CD8-positive, alpha-beta memory T cell (primary cell): ENCODE data around the gene IGSF22. TPM values are rescaled to one million over a fixed set of nuclear protein-coding genes. Genes with fewer than 3 reads are reported as not detected.

Experiments used
- CTCF ChIA-PET: fragments of 350-600 bp; sonication (Branson Sonifier 250); formaldehyde crosslinking; loops from one replicate; lab custom pipeline; 2021; ENCODE audit warnings: antibody characterized with exemption; lab: Charles Lee
- POLR2A ChIA-PET: fragments of 350-600 bp; sonication (Branson Sonifier 250); formaldehyde crosslinking; loops from one replicate; lab custom pipeline; 2021; ENCODE audit warnings: antibody characterized with exemption; lab: Charles Lee
- DNase-seq, 5 donors: peaks; one replicate each; pipeline versions ENCODE4 v3.0.0 to v3.0.0-alpha.2; 2020 to 2022; ENCODE audit warnings: mixed read lengths in 1 of 5
- H3K27ac ChIP-seq: one replicate; pipeline ENCODE4 v1.7.0; 2013; ENCODE audit warnings: low read depth, mild to moderate bottlenecking, low read length, moderate library complexity
- H3K27me3 ChIP-seq: 2 replicates; pipeline ENCODE4 v1.7.0; 2013; ENCODE audit warnings: low read length, mild to moderate bottlenecking; ENCODE audit not compliant: insufficient read depth, poor library complexity, severe bottlenecking
- H3K36me3 ChIP-seq: 2 replicates; pipeline ENCODE4 v1.7.0; 2013; ENCODE audit warnings: mild to moderate bottlenecking, low read length, moderate library complexity; ENCODE audit not compliant: insufficient read depth
- H3K4me1 ChIP-seq: 2 replicates; pipeline ENCODE4 v1.7.0; 2013; ENCODE audit warnings: mild to moderate bottlenecking, low read length, moderate library complexity; ENCODE audit not compliant: insufficient read depth
- H3K4me3 ChIP-seq: 2 replicates; pipeline ENCODE4 v1.7.0; 2013; ENCODE audit warnings: mild to moderate bottlenecking, low read length
- H3K9me3 ChIP-seq: 2 replicates; pipeline ENCODE4 v1.7.0; 2013; ENCODE audit warnings: mild to moderate bottlenecking, low read length
- H3K27ac Mint-ChIP-seq, 8 donors: one replicate each; pipeline ENCODE4 v1.8.0; 2020 to 2021; ENCODE audit warnings: mixed read lengths in 8 of 8, mild to moderate bottlenecking in 6 of 8, inconsistent platforms in 3 of 8, moderate library complexity in 3 of 8
- H3K27me3 Mint-ChIP-seq, 2 donors: one replicate each; pipeline ENCODE4 v1.8.0; 2020 to 2021; ENCODE audit warnings: mixed read lengths in 2 of 2, mild to moderate bottlenecking in 1 of 2, moderate library complexity in 1 of 2
- H3K36me3 Mint-ChIP-seq, 3 donors: one replicate each; pipeline ENCODE4 v1.8.0; 2020 to 2021; ENCODE audit warnings: mixed read lengths in 3 of 3, inconsistent platforms in 1 of 3, mild to moderate bottlenecking in 1 of 3
- H3K4me1 Mint-ChIP-seq, 3 donors: one replicate each; pipeline ENCODE4 v1.8.0; 2020 to 2021; ENCODE audit warnings: mixed read lengths in 3 of 3, inconsistent platforms in 1 of 3, mild to moderate bottlenecking in 1 of 3
- H3K4me3 Mint-ChIP-seq, 7 donors: one replicate each; pipeline ENCODE4 v1.8.0; 2020 to 2021; ENCODE audit warnings: mixed read lengths in 7 of 7, mild to moderate bottlenecking in 6 of 7, moderate library complexity in 4 of 7, inconsistent platforms in 2 of 7
- H3K9me3 Mint-ChIP-seq, 5 donors: one replicate each; pipeline ENCODE4 v1.8.0; 2020 to 2022; ENCODE audit warnings: mixed read lengths in 5 of 5, mild to moderate bottlenecking in 3 of 5, moderate library complexity in 2 of 5, inconsistent platforms in 1 of 5
- polyA plus RNA-seq: library from polyadenylated mRNA; unstranded; fragments of 300-500 nt; fragmentation: Illumina TruSeq; gene quantifications from one replicate; pipeline ENCODE4 v1.2.3, GENCODE V29; 2021
- total RNA-seq, 2 experiments: library from RNA; stranded (reverse); gene quantifications; one replicate each; pipeline ENCODE4 v1.2.3, GENCODE V29; 2021

Gene IGSF22
- total and polyA plus RNA-seq, 3 experiments from 2014 or later: 0.20 to 6.1 (median 0.33) TPM

DNA sequence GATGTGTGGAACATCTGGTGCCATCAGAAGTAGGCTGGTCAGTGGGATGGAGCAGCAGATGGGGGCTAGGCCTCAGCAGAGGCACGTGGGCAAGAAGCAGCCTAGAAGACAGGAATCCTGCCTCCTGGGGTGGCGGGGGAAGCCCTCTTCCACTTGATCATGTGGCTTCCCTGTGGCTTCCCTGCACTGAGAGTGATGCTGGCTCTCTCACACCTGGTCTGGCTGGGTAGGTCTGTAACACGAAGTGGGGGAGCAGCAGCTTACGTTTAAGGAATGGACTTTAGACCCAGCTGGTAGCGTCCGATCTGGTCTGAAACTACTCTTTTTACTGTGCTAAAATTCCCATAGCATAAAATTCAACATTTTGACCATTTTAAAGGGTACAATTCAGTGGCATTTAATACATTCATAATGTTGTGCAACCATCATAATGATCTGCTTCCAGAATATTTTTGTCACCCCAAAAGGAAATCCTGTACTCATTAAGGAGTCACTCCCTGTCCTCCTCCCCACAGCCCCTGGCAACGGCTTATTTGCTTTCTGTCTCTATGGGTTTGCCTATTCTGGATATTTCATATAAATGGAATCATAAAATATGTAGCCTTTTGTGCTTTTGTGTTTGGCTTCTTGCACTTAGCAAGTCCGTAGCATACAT, 43.9 kb upstream of the IGSF22 start:
- Histone ChIP-seq H3K4me3 (no peak overlapping the region), H3K9me3 (no peaks in the 10 kb centered on the region), H3K27ac (no peak overlapping the region), H3K36me3 (no peaks in the 10 kb centered on the region), H3K27me3 (no peaks in the 10 kb centered on the region), H3K4me1 (no peaks in the 10 kb centered on the region)
- H3K27ac Mint-ChIP-seq: no peak overlapping the region
- H3K4me1 Mint-ChIP-seq: no peaks in the 10 kb centered on the region
- H3K36me3 Mint-ChIP-seq: no peaks in the 10 kb centered on the region
- H3K4me3 Mint-ChIP-seq: no peak overlapping the region
- POLR2A ChIA-PET: no interaction called here
- peaks cover 15 to 37% of the 10 kb centered on the region in 2 donors for H3K27me3 Mint-ChIP-seq
- H3K9me3 Mint-ChIP-seq: no peaks in the 10 kb centered on the region
- CTCF ChIA-PET: no interaction called here
- no peak for DNase-seq

DNA sequence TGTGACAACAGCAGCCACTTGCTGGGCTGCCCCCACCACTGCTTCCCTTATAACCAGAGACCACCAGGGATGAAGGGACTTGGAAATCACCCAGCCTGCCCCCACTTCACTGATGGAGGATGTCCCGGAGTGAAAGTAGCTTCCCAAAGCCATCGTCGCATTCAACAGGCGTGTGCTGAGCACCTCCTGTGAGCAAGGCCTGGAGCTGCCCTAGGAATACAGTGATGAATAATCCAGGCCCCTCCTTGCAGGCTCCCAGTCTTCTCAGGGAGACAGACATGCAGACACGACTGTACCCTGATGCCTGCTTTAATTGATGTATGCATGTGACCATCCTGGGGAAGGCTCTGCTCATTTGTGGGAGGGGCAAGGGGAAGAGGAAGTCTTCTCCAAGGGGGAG, 43.0 kb upstream of the IGSF22 start:
- ChIA-PET CTCF (interaction anchor here (1.2 to 1.4 kb wide), 3 partner anchors 11 to 229 kb away, joined by 3 to 6 read pairs (median 4); no protein-coding TSS in a partner anchor), POLR2A (no interaction called here)
- peak overlapping the region in 1 of 8 donors; percentile 60 for H3K27ac Mint-ChIP-seq
- no peak overlapping the region for H3K27ac ChIP-seq
- no peak overlapping the region for H3K4me3 ChIP-seq
- H3K9me3 Mint-ChIP-seq: no peaks in the 10 kb centered on the region
- peaks cover 13 to 37% of the 10 kb centered on the region in 2 donors for H3K27me3 Mint-ChIP-seq
- no peaks in the 10 kb centered on the region for H3K4me1 ChIP-seq
- no peak overlapping the region for H3K4me3 Mint-ChIP-seq
- DNase-seq: no peak
- peaks cover 3 to 4% (median 3%) of the 10 kb centered on the region in 3 donors for H3K4me1 Mint-ChIP-seq
- H3K36me3 Mint-ChIP-seq: no peaks in the 10 kb centered on the region
- no peaks in the 10 kb centered on the region for H3K36me3 ChIP-seq
- H3K9me3 ChIP-seq: no peaks in the 10 kb centered on the region
- no peaks in the 10 kb centered on the region for H3K27me3 ChIP-seq

DNA sequence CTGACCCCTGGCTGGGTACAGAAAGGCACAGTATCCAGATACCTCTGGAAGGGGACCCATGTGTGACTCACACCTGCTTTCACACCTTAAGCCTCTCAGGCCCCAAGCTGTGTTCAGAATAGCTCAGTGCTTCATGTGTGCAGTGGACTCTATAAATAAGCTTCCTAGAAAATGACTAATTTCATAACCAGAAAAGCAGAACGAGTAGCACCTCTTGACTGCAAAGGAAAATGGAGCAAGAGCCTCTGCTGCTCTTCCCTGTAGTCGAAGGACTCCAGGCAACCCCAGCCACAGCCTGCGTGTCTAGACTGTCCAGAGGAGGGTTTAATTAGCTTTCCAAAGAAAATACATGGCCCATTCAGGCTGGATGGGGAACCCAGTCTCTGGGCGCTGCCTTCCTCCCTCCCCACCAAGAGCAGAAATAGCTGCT, 42.5 kb upstream of the IGSF22 start:
- H3K4me1 Mint-ChIP-seq: peaks cover 4 to 6% (median 6%) of the 10 kb centered on the region in 3 donors
- H3K27ac Mint-ChIP-seq: peak overlapping the region in 1 of 8 donors; percentile 65
- ChIA-PET CTCF (interaction anchor here (1.0 to 1.4 kb wide), 5 partner anchors 10 to 653 kb away, joined by 3 to 6 read pairs (median 3); no protein-coding TSS in a partner anchor), POLR2A (no interaction called here)
- no peaks in the 10 kb centered on the region for H3K27me3 ChIP-seq
- DNase-seq: no peak
- H3K27ac ChIP-seq: no peak overlapping the region
- H3K4me3 Mint-ChIP-seq: no peak overlapping the region
- no peaks in the 10 kb centered on the region for H3K36me3 ChIP-seq
- no peaks in the 10 kb centered on the region for H3K36me3 Mint-ChIP-seq
- H3K9me3 Mint-ChIP-seq: no peaks in the 10 kb centered on the region
- H3K27me3 Mint-ChIP-seq: peaks cover 13 to 37% of the 10 kb centered on the region in 2 donors
- H3K9me3 ChIP-seq: no peaks in the 10 kb centered on the region
- no peak overlapping the region for H3K4me3 ChIP-seq
- H3K4me1 ChIP-seq: no peaks in the 10 kb centered on the region

DNA sequence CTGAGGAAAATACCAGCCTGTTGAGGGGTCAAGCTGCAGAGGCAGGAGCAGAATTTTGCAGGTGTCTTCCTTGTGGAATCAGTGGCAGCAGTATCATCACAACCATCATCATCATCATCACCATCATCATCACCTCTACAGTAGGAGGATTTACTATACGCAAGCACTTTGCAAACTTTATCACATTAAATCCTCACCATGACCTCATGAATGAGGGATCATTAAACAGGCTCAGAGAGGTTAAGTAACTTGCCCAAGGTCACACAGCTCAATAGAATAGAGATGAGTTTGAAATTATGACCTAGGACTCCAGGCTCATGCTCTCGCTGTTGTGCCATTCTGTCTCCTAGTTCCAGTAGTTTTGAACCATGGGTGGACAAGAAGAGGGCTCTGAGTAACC, 40.0 kb upstream of the IGSF22 start:
- CTCF ChIA-PET: interaction anchor here (0.7 to 1.8 kb wide), 5 partner anchors 8 to 225 kb away, joined by 3 to 5 read pairs (median 3); no protein-coding TSS in a partner anchor
- Mint-ChIP-seq H3K27ac (no peak overlapping the region), H3K36me3 (no peaks in the 10 kb centered on the region), H3K9me3 (no peaks in the 10 kb centered on the region), H3K4me1 (peaks cover 4 to 6% (median 6%) of the 10 kb centered on the region in 3 donors), H3K27me3 (peaks cover 4 to 20% of the 10 kb centered on the region in 2 donors), H3K4me3 (no peak overlapping the region)
- H3K9me3 ChIP-seq: no peaks in the 10 kb centered on the region
- no peak overlapping the region for H3K27ac ChIP-seq
- no peaks in the 10 kb centered on the region for H3K36me3 ChIP-seq
- POLR2A ChIA-PET: no interaction called here
- no peak for DNase-seq
- no peaks in the 10 kb centered on the region for H3K4me1 ChIP-seq
- H3K27me3 ChIP-seq: no peaks in the 10 kb centered on the region
- no peak overlapping the region for H3K4me3 ChIP-seq

DNA sequence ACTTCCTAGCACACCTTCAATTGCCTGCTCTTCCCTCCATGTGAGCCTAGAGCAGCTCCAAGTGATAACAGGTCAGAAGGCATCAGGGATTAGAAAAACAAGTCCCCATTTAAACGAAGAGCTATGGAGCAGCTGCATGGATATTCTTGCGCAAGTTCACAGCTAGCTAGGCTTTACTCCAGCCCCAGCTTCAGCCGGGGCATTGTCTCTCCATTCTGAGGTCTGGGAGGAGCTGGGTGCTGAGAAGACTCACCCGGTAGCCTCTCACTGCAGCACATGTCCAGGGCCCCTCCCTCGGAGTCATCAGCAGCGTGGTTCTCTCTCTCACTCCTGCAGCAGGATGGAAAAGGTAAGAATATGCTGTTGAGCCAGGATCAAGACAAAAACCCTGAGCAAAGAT, 39.6 kb upstream of the IGSF22 start:
- DNase-seq: no peak
- H3K27ac ChIP-seq: no peak overlapping the region
- no peaks in the 10 kb centered on the region for H3K9me3 ChIP-seq
- no peak overlapping the region for H3K27ac Mint-ChIP-seq
- H3K4me3 Mint-ChIP-seq: no peak overlapping the region
- H3K4me1 Mint-ChIP-seq: peaks cover 4 to 6% (median 6%) of the 10 kb centered on the region in 3 donors
- CTCF ChIA-PET: interaction anchor here (0.7 to 1.8 kb wide), 6 partner anchors 9 to 225 kb away, joined by 3 to 6 read pairs (median 4); no protein-coding TSS in a partner anchor
- no peaks in the 10 kb centered on the region for H3K36me3 Mint-ChIP-seq
- H3K27me3 ChIP-seq: no peaks in the 10 kb centered on the region
- H3K9me3 Mint-ChIP-seq: no peaks in the 10 kb centered on the region
- H3K27me3 Mint-ChIP-seq: peaks cover 4 to 15% of the 10 kb centered on the region in 2 donors
- no peaks in the 10 kb centered on the region for H3K4me1 ChIP-seq
- POLR2A ChIA-PET: no interaction called here
- no peaks in the 10 kb centered on the region for H3K36me3 ChIP-seq
- H3K4me3 ChIP-seq: no peak overlapping the region

DNA sequence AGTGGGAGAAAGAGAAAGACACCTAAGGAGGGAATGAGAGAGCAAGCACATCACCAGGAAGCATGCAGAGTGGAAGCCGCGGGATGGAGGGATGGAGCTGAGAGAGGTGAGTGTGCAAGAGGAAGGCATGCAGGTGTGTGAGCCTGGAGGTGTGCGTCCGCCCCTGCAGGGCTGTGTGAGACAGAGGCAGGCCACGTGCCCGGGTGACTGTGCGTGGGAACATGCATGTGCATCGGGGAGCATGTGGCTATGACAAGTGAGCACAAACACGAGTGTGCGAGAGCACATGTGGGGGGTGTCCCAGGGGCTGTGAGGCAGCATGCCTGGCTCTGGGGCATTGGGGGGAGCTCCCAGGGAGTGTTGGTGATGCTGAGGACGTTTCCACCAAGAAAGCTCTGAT, 35.8 kb upstream of the IGSF22 start:
- Histone ChIP-seq H3K27me3 (no peaks in the 10 kb centered on the region), H3K4me1 (no peaks in the 10 kb centered on the region), H3K9me3 (no peaks in the 10 kb centered on the region), H3K27ac (no peak overlapping the region), H3K4me3 (no peak overlapping the region), H3K36me3 (no peaks in the 10 kb centered on the region)
- H3K36me3 Mint-ChIP-seq: no peaks in the 10 kb centered on the region
- DNase-seq: no peak
- no peaks in the 10 kb centered on the region for H3K9me3 Mint-ChIP-seq
- H3K27ac Mint-ChIP-seq: no peak overlapping the region
- H3K27me3 Mint-ChIP-seq: peaks cover 2 to 10% of the 10 kb centered on the region in 2 donors
- peaks cover 4 to 6% (median 6%) of the 10 kb centered on the region in 3 donors for H3K4me1 Mint-ChIP-seq
- CTCF ChIA-PET: interaction anchor here (1.5 to 3.6 kb wide), 2 partner anchors 130 to 646 kb away, joined by 3 to 11 read pairs; no protein-coding TSS in a partner anchor
- no peak overlapping the region for H3K4me3 Mint-ChIP-seq
- POLR2A ChIA-PET: no interaction called here

DNA sequence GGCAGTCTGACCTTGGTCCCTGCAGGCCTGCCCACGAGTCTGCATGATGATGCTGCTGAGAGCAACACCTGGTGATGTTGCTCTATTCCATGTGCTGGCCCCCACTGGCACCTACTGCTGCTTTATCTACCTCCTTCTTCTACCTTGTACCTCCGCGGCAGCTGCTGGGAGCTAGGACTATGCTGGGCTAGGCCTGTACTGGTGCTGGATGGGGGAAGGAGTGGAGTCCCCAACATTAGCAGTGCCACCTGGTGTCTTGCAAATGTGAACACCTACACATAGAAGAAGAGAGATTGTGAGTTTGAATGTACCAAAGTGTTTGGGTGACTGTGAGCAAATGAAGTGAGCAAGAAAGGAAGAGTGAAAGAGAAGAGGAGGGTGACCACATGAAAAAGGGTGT, 35.2 kb upstream of the IGSF22 start:
- Histone ChIP-seq H3K27ac (no peak overlapping the region), H3K9me3 (no peaks in the 10 kb centered on the region), H3K27me3 (no peaks in the 10 kb centered on the region), H3K4me3 (no peak overlapping the region), H3K4me1 (no peaks in the 10 kb centered on the region), H3K36me3 (no peaks in the 10 kb centered on the region)
- no peak overlapping the region for H3K4me3 Mint-ChIP-seq
- no peaks in the 10 kb centered on the region for H3K9me3 Mint-ChIP-seq
- H3K27ac Mint-ChIP-seq: no peak overlapping the region
- H3K36me3 Mint-ChIP-seq: no peaks in the 10 kb centered on the region
- peaks cover 4 to 6% (median 6%) of the 10 kb centered on the region in 3 donors for H3K4me1 Mint-ChIP-seq
- CTCF ChIA-PET: interaction anchor here (3.6 kb wide), 1 partner anchor 645 kb away, joined by 11 read pairs; no protein-coding TSS in a partner anchor
- POLR2A ChIA-PET: no interaction called here
- DNase-seq: no peak
- peaks cover 2 to 10% of the 10 kb centered on the region in 2 donors for H3K27me3 Mint-ChIP-seq

DNA sequence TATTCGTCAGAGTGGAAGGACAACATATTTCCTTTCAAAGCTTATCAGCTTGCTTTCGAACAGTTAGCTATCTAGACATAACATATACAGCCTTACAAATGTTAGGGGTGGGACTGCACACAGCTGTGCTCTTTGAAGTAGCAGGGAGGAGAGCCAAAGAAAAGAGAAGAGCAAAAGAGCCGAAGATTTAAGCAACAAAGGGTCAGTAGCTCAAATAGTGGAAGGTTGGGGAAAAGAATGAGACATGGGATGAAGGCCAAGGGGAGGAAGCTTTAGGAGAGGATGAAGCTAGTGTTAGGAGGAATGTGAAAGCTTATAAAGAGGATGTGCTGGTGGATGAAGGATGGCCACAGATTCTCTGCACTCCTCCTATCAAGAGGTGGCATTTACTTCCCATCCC, 31.8 kb upstream of the IGSF22 start:
- no peak overlapping the region for H3K27ac ChIP-seq
- H3K4me3 Mint-ChIP-seq: peak overlapping the region in 1 of 7 donors; percentile 23
- H3K27me3 ChIP-seq: no peaks in the 10 kb centered on the region
- H3K9me3 ChIP-seq: no peaks in the 10 kb centered on the region
- H3K9me3 Mint-ChIP-seq: no peaks in the 10 kb centered on the region
- H3K36me3 ChIP-seq: no peaks in the 10 kb centered on the region
- DNase-seq: no peak
- H3K27ac Mint-ChIP-seq: no peak overlapping the region
- no peak overlapping the region for H3K4me3 ChIP-seq
- no peaks in the 10 kb centered on the region for H3K4me1 Mint-ChIP-seq
- H3K36me3 Mint-ChIP-seq: no peaks in the 10 kb centered on the region
- CTCF ChIA-PET: interaction anchor here (1.0 to 2.2 kb wide), 3 partner anchors 8 to 10 kb away, joined by 3 to 6 read pairs (median 3); no protein-coding TSS in a partner anchor
- POLR2A ChIA-PET: no interaction called here
- H3K27me3 Mint-ChIP-seq: peaks cover 2 to 8% of the 10 kb centered on the region in 2 donors
- H3K4me1 ChIP-seq: no peaks in the 10 kb centered on the region
